Posterior vena cava (tissue), 2 donors: ENCODE measurements around the gene GTPBP6. TPM values are rescaled to one million over a fixed set of nuclear protein-coding genes. Genes with fewer than 3 reads are reported as not detected.
"Not testable (repeated sequence)": the region's sequence is repeated elsewhere in the genome, so short reads cannot be mapped to it uniquely, and the experiment has no call there.

Experiments used
- DNase-seq: peaks from one replicate; pipeline ENCODE4 v3.0.0-alpha.2; 2020; ENCODE audit warnings: low spot score
- intact Hi-C, 2 donors: fragments of 100-400 bp; cut with DNase I; formaldehyde crosslinking; loops; one replicate each; pipeline versions ENCODE4 v1.14.1 to v1.14.2; 2022 to 2023
- total RNA-seq, 2 donors: library from RNA; stranded (reverse); fragmentation: NEBNext Ultra II Directional; extraction: Animal tissue kit (Norgen Biotek cat#: 25700); gene quantifications; one replicate each; pipeline ENCODE4 v1.2.1, GENCODE V29; 2021
- donor health status: DM: yes; HTN: yes; CAD: no.
- donor health status: DM: yes; HTN: yes; CAD: no.

Gene GTPBP6
- total RNA-seq, 2 donors from 2014 or later: 31.1 to 34.9 TPM

GRCh38 chrX:352582-353314 is 34.2 kb upstream of the GTPBP6 start:
- DNase-seq: peak; percentile 71
- intact Hi-C loops: no loop called here

GRCh38 chrX:352181-352580 is 33.6 kb upstream of the GTPBP6 start:
- intact Hi-C loops: no loop called here

GRCh38 chrX:351736-352135 is 33.1 kb upstream of the GTPBP6 start:
- intact Hi-C loops: no loop called here
- peak; percentile 52 for DNase-seq

More at GRCh38 chrX:352181-352580, 33.6 kb upstream of the GTPBP6 start:
- peak; percentile 72 for DNase-seq

GRCh38 chrX:351324-351641 is 32.7 kb upstream of the GTPBP6 start:
- DNase-seq, intact Hi-C loops: not testable (repeated sequence)

- intact Hi-C loops: no loop called here
- DNase-seq: peak; percentile 81
These were observed 32.1 kb upstream of the GTPBP6 start for GRCh38 chrX:350534-351323.

GRCh38 chrX:350148-350533 is 31.5 kb upstream of the GTPBP6 start:
- intact Hi-C loops: no loop called here
- no peak for DNase-seq

- intact Hi-C loops: no loop called here
These were observed 31.1 kb upstream of the GTPBP6 start for GRCh38 chrX:349702-350101.

GRCh38 chrX:349196-349595 is 30.6 kb upstream of the GTPBP6 start:
- intact Hi-C loops: no loop called here

More at GRCh38 chrX:349702-350101, 31.1 kb upstream of the GTPBP6 start:
- DNase-seq: no peak

GRCh38 chrX:348461-349117 is 30.0 kb upstream of the GTPBP6 start:
- peak; percentile 37 for DNase-seq
- intact Hi-C loops: loop anchor here in 1 of 2 donors (1.0 kb wide), 1 partner anchor 32 kb away; no protein-coding TSS in a partner anchor

More at GRCh38 chrX:349196-349595, 30.6 kb upstream of the GTPBP6 start:
- DNase-seq: peak; percentile 67

- DNase-seq: peak; percentile 74
- intact Hi-C loops: loop anchor here in 1 of 2 donors (1.0 kb wide), 1 partner anchor 33 kb away; no protein-coding TSS in a partner anchor
These were observed 28.9 kb upstream of the GTPBP6 start for GRCh38 chrX:347351-348117.

GRCh38 chrX:346034-346813 is 27.6 kb upstream of the GTPBP6 start:
- peak; percentile 78 for DNase-seq
- intact Hi-C loops: no loop called here

GRCh38 chrX:345020-345925 is 26.7 kb upstream of the GTPBP6 start:
- intact Hi-C loops: no loop called here
- DNase-seq: peak; percentile 78

GRCh38 chrX:344371-344901 is 25.8 kb upstream of the GTPBP6 start:
- peak; percentile 75 for DNase-seq
- intact Hi-C loops: no loop called here

- DNase-seq: peak; percentile 54
- intact Hi-C loops: no loop called here
These were observed 23.0 kb upstream of the GTPBP6 start for GRCh38 chrX:341541-342101.

- intact Hi-C loops: no loop called here
- DNase-seq: peak; percentile 56
These were observed 22.2 kb upstream of the GTPBP6 start for GRCh38 chrX:340641-341423.

GRCh38 chrX:340121-340520 is 21.5 kb upstream of the GTPBP6 start:
- peak; percentile 55 for DNase-seq
- intact Hi-C loops: no loop called here
